HepG2 (cell line): Measurements from ENCODE around the gene MTG1. TPM values are rescaled to one million over a fixed set of nuclear protein-coding genes. Genes with fewer than 3 reads are reported as not detected.

Source experiments
- ATAC-seq: fragments of 200-7000 bp; cut with Tn5 transposase; 3 replicates; pipeline ENCODE4 v1.9.1; 2020; ENCODE audit warnings: mild to moderate bottlenecking, moderate library complexity
- BruUV-seq: library from RNA; stranded (reverse); fragments of 400-500 nt; replicated peaks from 2 replicates; lab custom pipeline; 2021; lab: Mats Ljungman, UMichigan
- CTCF ChIA-PET: fragments of 300-600 bp; formaldehyde crosslinking; extraction: SDS; loops from one replicate; lab custom pipeline; 2021; ENCODE audit warnings: low total read pairs, inconsistent platforms, low intra/inter-chr PET ratio; lab: Yijun Ruan, JAX
- POLR2A ChIA-PET: fragments of 350-600 bp; sonication (Branson Sonifier 250); formaldehyde crosslinking; loops from one replicate; lab custom pipeline; 2020; ENCODE audit warnings: antibody characterized with exemption, inconsistent platforms; lab: Yijun Ruan, JAX
- DNase-seq: peaks from one replicate; pipeline ENCODE4 v3.0.0-alpha.2; 2015; ENCODE audit warnings: low spot score
- FAIRE-seq: peaks from 3 replicates; lab custom pipeline; 2011; peaks lifted over from hg19 to GRCh38; lab: Jason Lieb, UNC
- H2AFZ ChIP-seq: one replicate; pipeline ENCODE4 v1.6.1; 2011; ENCODE audit warnings: low read length, inconsistent platforms
- H3K27ac ChIP-seq: fragments of 300-600 bp; 3 replicates; pipeline ENCODE4 v1.8.0; 2011; ENCODE audit warnings: mixed run types, mild to moderate bottlenecking, mixed read lengths, low read length, inconsistent platforms; ENCODE audit not compliant: insufficient read depth; ENCODE audit errors: extremely low read length
- H3K27me3 ChIP-seq, 2 experiments: fragments of 200-600 bp in 1 of 2; 2 replicates in 1 of 2; 3 replicates in 1 of 2; pipeline versions ENCODE4 v1.6.0 to v1.8.0; 2011; ENCODE audit warnings: low read length in 2 of 2, mild to moderate bottlenecking in 2 of 2, moderate library complexity in 2 of 2, inconsistent platforms in 1 of 2; ENCODE audit not compliant: insufficient read depth in 2 of 2, control insufficient read depth in 1 of 2
- H3K36me3 ChIP-seq, 2 experiments: fragments of 200-600 bp in 1 of 2; replicated peaks in 1 of 2; 2 replicates in 1 of 2; 3 replicates in 1 of 2; pipeline versions ENCODE4 v1.5.1 to v1.8.0; 2011; ENCODE audit warnings: low read length in 2 of 2, inconsistent platforms in 1 of 2; ENCODE audit not compliant: insufficient read depth in 2 of 2, control insufficient read depth in 1 of 2
- H3K4me1 ChIP-seq: 2 replicates; pipeline ENCODE4 v1.5.1; 2012; ENCODE audit warnings: low read length, inconsistent platforms; ENCODE audit not compliant: insufficient read depth
- H3K4me2 ChIP-seq: 2 replicates; pipeline ENCODE4 v1.6.0; 2011; ENCODE audit warnings: low read depth, low read length, inconsistent platforms
- H3K4me3 ChIP-seq, 3 experiments: fragments of 200-600 bp in 1 of 3; sonication (generic), shearing (Covaris generic) in 1 of 3; replicated peaks in 1 of 3; 2 replicates each; pipeline ENCODE4 v1.5.1; 2011 to 2016; ENCODE audit warnings: low read length in 3 of 3, inconsistent platforms in 2 of 3, low read depth in 2 of 3, mild to moderate bottlenecking in 2 of 3, control low read depth in 1 of 3, mixed read lengths in 1 of 3; ENCODE audit not compliant: insufficient read depth in 1 of 3
- H3K79me2 ChIP-seq: one replicate; pipeline ENCODE4 v1.6.1; 2011; ENCODE audit warnings: low read length, inconsistent platforms; ENCODE audit not compliant: insufficient read depth
- H3K9ac ChIP-seq: 2 replicates; pipeline ENCODE4 v1.6.0; 2011; ENCODE audit warnings: mild to moderate bottlenecking, low read depth, low read length, inconsistent platforms; ENCODE audit not compliant: insufficient read depth
- H3K9me3 ChIP-seq: 2 replicates; pipeline ENCODE4 v1.5.1; 2012; ENCODE audit warnings: mild to moderate bottlenecking, low read length
- H4K20me1 ChIP-seq: 2 replicates; pipeline ENCODE4 v1.6.0; 2011; ENCODE audit warnings: inconsistent platforms, mild to moderate bottlenecking, low read length, moderate library complexity; ENCODE audit not compliant: insufficient read depth
- AGO1 ChIP-seq: fragments of 200-400 bp; formaldehyde crosslinking; IDR thresholded peaks from 2 replicates; pipeline ENCODE4 v1.6.1; 2017; ENCODE audit warnings: mild to moderate bottlenecking, low read depth, low read length, moderate library complexity; ENCODE audit not compliant: poor library complexity, severe bottlenecking
- AGO2 ChIP-seq: fragments of 200-400 bp; formaldehyde crosslinking; optimal IDR thresholded peaks from 2 replicates; pipeline ENCODE3; 2017; ENCODE audit warnings: mild to moderate bottlenecking, low read depth, low read length, moderate library complexity
- PCBP2 ChIP-seq: fragments of 200-400 bp; formaldehyde crosslinking; optimal IDR thresholded peaks from 2 replicates; pipeline ENCODE3; 2018; ENCODE audit warnings: low read length, low read depth; ENCODE audit not compliant: poor library complexity, severe bottlenecking
- POLR2AphosphoS5 ChIP-seq: IDR thresholded peaks from 2 replicates; pipeline ENCODE4 v1.6.1; 2012; ENCODE audit warnings: low read depth, low read length
- ZMAT3 ChIP-seq: sonication (generic); formaldehyde crosslinking; conservative IDR thresholded peaks from 2 replicates; pipeline ENCODE4 v1.7.0; 2021; ENCODE audit warnings: missing genetic modification reagents
- ZNF883 ChIP-seq: sonication (generic); formaldehyde crosslinking; IDR thresholded peaks from 2 replicates; pipeline ENCODE4 v1.5.1; 2020; ENCODE audit warnings: mild to moderate bottlenecking, missing genetic modification reagents; ENCODE audit errors: not compliant biosample characterization
- WGBS: methylation state at CpG from one replicate; pipeline ENCODE4 v1.1.6; 2017; ENCODE audit warnings: low lambda C conversion rate; 5-methylcytosine and 5-hydroxymethylcytosine counted together
- in situ Hi-C: cut with HindIII; loops from 2 replicates; pipeline ENCODE4 v1.10.0; 2017; ENCODE audit warnings: low pct_unique_long_range_greater_than_20kb; ENCODE audit not compliant: extremely low pct_ligation_motif_present
- intact Hi-C: fragments of 100-400 bp; cut with micrococcal nuclease; formaldehyde crosslinking; loops from one replicate; pipeline ENCODE4 v1.10.0; 2022; ENCODE audit not compliant: unreplicated experiment
- polyA plus RNA-seq, 8 experiments: library from polyadenylated mRNA; depleted of rRNA in 3 of 8; stranded (reverse) in 7 of 8; unstranded in 1 of 8; fragments of >200 nt; fragmentation: Illumina TruSeq in 4 of 8; extraction: Trizol in 4 of 8; gene quantifications; 2 replicates each; pipeline versions ENCODE4 v1.2.1 to v1.2.3, GENCODE V29; 2011 to 2016; ENCODE audit warnings: low read depth in 4 of 8, missing spikeins in 1 of 8, mixed read lengths in 1 of 8; ENCODE audit not compliant: insufficient read depth in 1 of 8
- total RNA-seq, 5 experiments: library from RNA; depleted of rRNA; stranded (reverse); fragments of >200 nt; fragmentation: Illumina TruSeq; extraction: Trizol; gene quantifications; 2 replicates each; pipeline ENCODE4 v1.2.3, GENCODE V29; 2016; ENCODE audit warnings: low read depth in 1 of 5
- TF ChIP-seq, protein P1 (sequence below): sonication (generic); formaldehyde crosslinking; IDR thresholded peaks from 2 replicates; pipeline ENCODE4 v1.5.1; 2020; ENCODE audit warnings: mild to moderate bottlenecking, missing genetic modification reagents, moderate library complexity
- TF ChIP-seq, protein P2 (sequence below): sonication (generic); formaldehyde crosslinking; conservative IDR thresholded peaks from 2 replicates; pipeline ENCODE4 v1.5.0; 2020; ENCODE audit warnings: missing genetic modification reagents

MTG1 gene
- total and polyA plus RNA-seq, 2 of the 13 experiments (the other 11 are each of a cell fraction or from before 2014, with no cell fraction given) = 42.0 to 103 TPM

DNA sequence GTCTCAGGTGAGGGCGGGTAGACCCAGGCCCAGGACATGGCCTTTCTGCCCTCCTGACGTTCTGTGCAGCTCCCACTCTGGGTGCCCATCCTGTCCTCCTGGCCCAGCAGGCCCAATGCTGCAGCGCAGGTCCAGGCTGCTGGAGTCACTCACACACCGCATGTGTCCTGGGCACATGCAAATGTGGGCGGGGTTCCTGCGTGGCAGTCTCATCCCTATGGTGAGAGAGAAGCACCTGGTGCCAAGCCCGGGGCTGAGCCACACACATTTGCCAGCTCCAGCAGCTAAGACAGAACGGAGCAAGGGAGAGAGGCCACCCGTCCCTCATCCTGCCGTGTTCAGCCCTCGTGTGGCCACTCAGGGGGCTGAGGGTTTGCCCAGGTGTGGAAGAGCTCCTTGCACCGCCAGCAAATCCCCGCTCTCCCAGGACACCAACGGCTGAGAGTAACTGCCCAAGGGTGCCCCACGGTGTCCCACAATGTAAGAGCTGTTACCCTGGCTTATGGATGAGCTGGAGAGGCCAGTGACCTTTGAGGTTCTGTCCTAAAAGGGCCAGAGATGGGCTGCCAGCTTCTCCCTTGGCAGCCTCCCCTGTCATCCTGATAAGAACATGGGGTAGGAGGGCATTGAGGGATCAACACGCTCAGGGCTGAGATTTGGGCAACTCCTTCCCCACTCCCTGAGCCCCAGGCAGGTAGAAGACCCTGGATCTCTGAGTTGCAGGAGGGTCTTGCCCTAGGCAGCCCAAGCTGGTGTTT is 40.6 kb upstream of the MTG1 start (continued):
- TF ChIP-seq POLR2AphosphoS5 (peak; percentile 30), ZNF883 (CRISPR knock-in tag) (peak; percentile 39), ZMAT3 (CRISPR knock-in tag) (no peak)
- TF ChIP-seq, protein P1, sequence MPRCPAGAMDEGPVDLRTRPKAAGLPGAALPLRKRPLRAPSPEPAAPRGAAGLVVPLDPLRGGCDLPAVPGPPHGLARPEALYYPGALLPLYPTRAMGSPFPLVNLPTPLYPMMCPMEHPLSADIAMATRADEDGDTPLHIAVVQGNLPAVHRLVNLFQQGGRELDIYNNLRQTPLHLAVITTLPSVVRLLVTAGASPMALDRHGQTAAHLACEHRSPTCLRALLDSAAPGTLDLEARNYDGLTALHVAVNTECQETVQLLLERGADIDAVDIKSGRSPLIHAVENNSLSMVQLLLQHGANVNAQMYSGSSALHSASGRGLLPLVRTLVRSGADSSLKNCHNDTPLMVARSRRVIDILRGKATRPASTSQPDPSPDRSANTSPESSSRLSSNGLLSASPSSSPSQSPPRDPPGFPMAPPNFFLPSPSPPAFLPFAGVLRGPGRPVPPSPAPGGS (CRISPR knock-in tag) = 0 out of 2 replicates have a peak, but pooled peaks have one; percentile 23
- TF ChIP-seq, protein P2, sequence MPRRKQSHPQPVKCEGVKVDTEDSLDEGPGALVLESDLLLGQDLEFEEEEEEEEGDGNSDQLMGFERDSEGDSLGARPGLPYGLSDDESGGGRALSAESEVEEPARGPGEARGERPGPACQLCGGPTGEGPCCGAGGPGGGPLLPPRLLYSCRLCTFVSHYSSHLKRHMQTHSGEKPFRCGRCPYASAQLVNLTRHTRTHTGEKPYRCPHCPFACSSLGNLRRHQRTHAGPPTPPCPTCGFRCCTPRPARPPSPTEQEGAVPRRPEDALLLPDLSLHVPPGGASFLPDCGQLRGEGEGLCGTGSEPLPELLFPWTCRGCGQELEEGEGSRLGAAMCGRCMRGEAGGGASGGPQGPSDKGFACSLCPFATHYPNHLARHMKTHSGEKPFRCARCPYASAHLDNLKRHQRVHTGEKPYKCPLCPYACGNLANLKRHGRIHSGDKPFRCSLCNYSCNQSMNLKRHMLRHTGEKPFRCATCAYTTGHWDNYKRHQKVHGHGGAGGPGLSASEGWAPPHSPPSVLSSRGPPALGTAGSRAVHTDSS (CRISPR knock-in tag) = no peak

DNA sequence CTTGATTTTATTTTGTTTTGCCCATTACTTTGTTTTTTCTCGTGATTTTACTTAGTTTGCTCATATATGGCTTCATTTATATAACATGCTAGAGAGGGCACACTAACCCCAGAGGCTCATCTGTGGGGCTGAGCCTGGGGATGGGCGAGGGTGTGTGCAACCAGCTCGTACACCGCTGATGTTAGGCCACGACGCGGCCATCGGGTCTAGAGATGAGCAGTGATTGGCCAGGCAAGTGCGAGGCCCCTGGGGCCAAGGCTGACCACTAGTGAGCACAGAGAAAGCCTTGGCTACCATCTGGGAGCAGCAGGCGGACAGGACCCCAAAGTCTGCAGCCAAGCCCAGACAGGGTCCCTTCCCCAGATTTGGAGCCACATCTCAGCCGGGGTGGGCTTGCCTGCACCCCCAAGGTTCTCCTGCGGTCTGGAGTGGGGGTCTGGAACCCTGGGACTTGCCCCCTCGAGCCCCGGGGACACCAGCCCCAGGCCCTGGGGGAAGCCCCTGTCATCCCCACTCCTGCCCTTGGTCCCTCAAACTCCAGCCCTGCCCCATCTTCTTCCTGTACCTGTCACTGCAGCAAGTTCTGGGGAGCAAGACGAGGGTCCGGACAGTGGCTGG is 39.9 kb upstream of the MTG1 start:
- Histone ChIP-seq H2AFZ (no peak overlapping the region), H4K20me1 (peaks cover 13% of the 10 kb centered on the region; the same call in 1 of the 2 replicates), H3K4me3 (no peak overlapping the region), H3K9ac (no peak overlapping the region), H3K27me3 (no peaks in the 10 kb centered on the region), H3K4me2 (no peak overlapping the region), H3K36me3 (peaks cover 5 to 14% of the 10 kb centered on the region in 2 experiments; a peak in 3 of 5 replicates), H3K27ac (no peak overlapping the region), H3K9me3 (no peaks in the 10 kb centered on the region), H3K79me2 (peaks cover 12% of the 10 kb centered on the region), H3K4me1 (peaks cover 39% of the 10 kb centered on the region)
- no peak for TF ChIP-seq PCBP2
- TF ChIP-seq AGO2 = peak; percentile 89
- TF ChIP-seq AGO1 = peak; percentile 80
- FAIRE-seq = no peak
- DNase-seq = no peak
- BruUV-seq = no TSS peak
- CTCF ChIA-PET = no interaction called here
- POLR2A ChIA-PET = interaction anchor here (1.2 to 1.5 kb wide), 2 partner anchors 25 to 164 kb away, joined by 3 to 5 read pairs; partner anchors contain the start of gene PAOX
- 95% methylated on average over 14 of the region's 16 CpGs for WGBS
- intact Hi-C loops = no loop called here
- in situ Hi-C loops = no loop called here
- ATAC-seq = no peak
